GM18526 (cell line): ENCODE results near the gene TCFL5.
A peak's percentile ranks its signal among the peaks of the same experiment; 100 is the strongest.

Experiments used
- POLR2A ChIP-seq: IDR thresholded peaks from 3 replicates; pipeline ENCODE4 v1.6.1; 2011; ENCODE audit not compliant: insufficient read length; ENCODE audit errors: extremely low read depth

Gene TCFL5

GRCh38 chr20:62799036-62799435 is 62.6 kb downstream of the TCFL5 start:
- TF ChIP-seq POLR2A = no peak

GRCh38 chr20:62797671-62798532 is 63.7 kb downstream of the TCFL5 start:
- TF ChIP-seq POLR2A = no peak

- TF ChIP-seq POLR2A = no peak
Observed at GRCh38 chr20:62796699-62797491, 64.7 kb downstream of the TCFL5 start.

GRCh38 chr20:62795023-62795761 is 66.4 kb downstream of the TCFL5 start:
- peak; percentile 33 for TF ChIP-seq POLR2A

- TF ChIP-seq POLR2A = peak; percentile 65
Observed at GRCh38 chr20:62794007-62794724, 67.5 kb downstream of the TCFL5 start.

- TF ChIP-seq POLR2A = no peak
Observed at GRCh38 chr20:62793757-62794006, 67.9 kb downstream of the TCFL5 start.

- no peak for TF ChIP-seq POLR2A
Observed at GRCh38 chr20:62792940-62793756, 68.5 kb downstream of the TCFL5 start.

GRCh38 chr20:62792182-62792939 is 69.3 kb downstream of the TCFL5 start:
- no peak for TF ChIP-seq POLR2A

GRCh38 chr20:62791301-62792181 is 70.1 kb downstream of the TCFL5 start:
- no peak for TF ChIP-seq POLR2A
